HCT116 (cell line): ENCODE measurements around the gene PDE4B.

Experiments
- CTCF ChIP-seq, 3 experiments: fragments of 200-600 bp in 1 of 3; sonication (generic) in 1 of 3; IDR thresholded peaks in 2 of 3; conservative IDR thresholded peaks in 1 of 3; 2 replicates each; pipeline ENCODE4 v1.5.1; 2012 to 2017; ENCODE audit warnings: low read depth in 2 of 3, low read length in 2 of 3, antibody characterized with exemption in 1 of 3, borderline replicate concordance in 1 of 3, control low read depth in 1 of 3, mild to moderate bottlenecking in 1 of 3, mixed read lengths in 1 of 3, mixed run types in 1 of 3, moderate library complexity in 1 of 3; ENCODE audit not compliant: insufficient read depth in 1 of 3
- EZH2 ChIP-seq: fragments of 200-600 bp; sonication (generic); IDR thresholded peaks from 2 replicates; pipeline ENCODE4 v1.6.1; 2017; ENCODE audit warnings: antibody characterized with exemption, mixed run types
- POLR2AphosphoS5 ChIP-seq: IDR thresholded peaks from 2 replicates; pipeline ENCODE4 v1.6.1; 2011; ENCODE audit warnings: mild to moderate bottlenecking, low read depth, low read length, moderate library complexity
- REST ChIP-seq: IDR thresholded peaks from 2 replicates; pipeline ENCODE4 v1.6.1; 2012; ENCODE audit warnings: low read depth
- ZFX ChIP-seq: fragments of 450-650 bp; IDR thresholded peaks from 2 replicates; pipeline ENCODE4 v1.6.1; 2017

- TF ChIP-seq CTCF (IDR thresholded peaks at IDR 0.05 in 2 of 3, conservative IDR thresholded peaks at IDR 0.05 in 1 of 3; ENCODE audit: borderline replicate concordance in 1 of 3, insufficient read depth in 1 of 3, low read depth in 2 of 3, low read length in 2 of 3) (no peak), REST (no peak), POLR2AphosphoS5 (no peak), EZH2 (no peak), ZFX (no peak)
These were observed 404.4 kb downstream of the PDE4B start for GRCh38 chr1:66197120-66197519.
